Measurements from ENCODE around the gene USP3. TPM values are rescaled to one million over a fixed set of nuclear protein-coding genes. Genes with fewer than 3 reads are reported as not detected.
A peak's percentile ranks its signal among the peaks of the same experiment; 100 is the strongest.

The USP3 gene
- total and polyA plus RNA-seq, 2 of the 13 experiments (the other 11 are each of a cell fraction or from before 2014, with no cell fraction given), result 14.3 to 61.2 TPM

- peak; percentile 84 for TF ChIP-seq PAXIP1 (CRISPR knock-in tag; conservative IDR thresholded peaks at IDR 0.05)
- peak; percentile 67; the same call in 1 of the 2 replicates for TF ChIP-seq MAFF (IDR thresholded peaks at IDR 0.05; ENCODE audit: low read depth, low read length)
- no peak for TF ChIP-seq NR2F1 (CRISPR knock-in tag; IDR thresholded peaks at IDR 0.05)
- no peak for TF ChIP-seq EED (CRISPR knock-in tag; IDR thresholded peaks at IDR 0.05)
- TF ChIP-seq BORCS8-MEF2B (CRISPR knock-in tag; IDR thresholded peaks at IDR 0.05), result 0 out of 2 replicates have a peak, but pooled peaks have one; percentile 32
- TF ChIP-seq CEBPG (CRISPR knock-in tag; IDR thresholded peaks at IDR 0.05), result peak; percentile 49
- TF ChIP-seq ZEB1 (IDR thresholded peaks at IDR 0.05; ENCODE audit: insufficient replicate concordance, low read depth), result no peak
- peak; percentile 36; the same call in 1 of the 2 replicates for TF ChIP-seq WIZ (CRISPR knock-in tag; IDR thresholded peaks at IDR 0.05)
- TF ChIP-seq SMAD9 (CRISPR knock-in tag; IDR thresholded peaks at IDR 0.05), result no peak
- TF ChIP-seq MXI1 (IDR thresholded peaks at IDR 0.05; ENCODE audit: borderline replicate concordance, low read depth, low read length), result peak; percentile 92; the same call in 2 of the 3 replicates
- TF ChIP-seq ZNF274 (CRISPR knock-in tag; IDR thresholded peaks at IDR 0.05), result 0 out of 2 replicates have a peak, but pooled peaks have one; percentile 46
- no peak for TF ChIP-seq BRCA1 (CRISPR knock-in tag; IDR thresholded peaks at IDR 0.05)
- TF ChIP-seq CTCF (CRISPR knock-in tag; IDR thresholded peaks at IDR 0.05), result peak; percentile 89
- TF ChIP-seq CERS6 (CRISPR knock-in tag; IDR thresholded peaks at IDR 0.05), result no peak
- TF ChIP-seq ZNF446 (CRISPR knock-in tag; IDR thresholded peaks at IDR 0.05), result 0 out of 2 replicates have a peak, but pooled peaks have one; percentile 39
- TF ChIP-seq HMG20B (CRISPR knock-in tag; conservative IDR thresholded peaks at IDR 0.05), result no peak
- TF ChIP-seq ZSCAN21 (CRISPR knock-in tag; IDR thresholded peaks at IDR 0.05; ENCODE audit: borderline replicate concordance), result no peak
- peak; percentile 78; the same call in 1 of the 2 replicates for TF ChIP-seq FOXK1 (CRISPR knock-in tag; IDR thresholded peaks at IDR 0.05; ENCODE audit: borderline replicate concordance, low read depth)
- no peak for TF ChIP-seq PHF5A (CRISPR knock-in tag; IDR thresholded peaks at IDR 0.05; ENCODE audit: low read depth, unreplicated experiment)
- TF ChIP-seq ZMAT5 (CRISPR knock-in tag; IDR thresholded peaks at IDR 0.05; ENCODE audit: borderline replicate concordance, low read depth), result no peak
- TF ChIP-seq FOSL2 (CRISPR knock-in tag; IDR thresholded peaks at IDR 0.05), result peak; percentile 70
- TF ChIP-seq ZNF737 (CRISPR knock-in tag; IDR thresholded peaks at IDR 0.05; ENCODE audit: borderline replicate concordance), result no peak
- no peak for TF ChIP-seq ZNF557 (CRISPR knock-in tag; IDR thresholded peaks at IDR 0.05)
- TF ChIP-seq ERF (CRISPR knock-in tag; IDR thresholded peaks at IDR 0.05), result peak; percentile 63; the same call in 1 of the 2 replicates
These were observed 37.8 kb upstream of the USP3 start (continued) for GRCh38 chr15:63466378-63467192.

Data from HepG2 (cell line).